OCI-LY1 (cell line): Measurements from ENCODE around the gene GALNT9.

ENCODE experiments used
- H2AFZ ChIP-seq: fragments of 200-600 bp; sonication (generic), shearing (Covaris generic); 2 replicates; pipeline ENCODE4 v1.6.0; 2014; ENCODE audit warnings: antibody characterized with exemption, mild to moderate bottlenecking, low read length
- H3F3A ChIP-seq: fragments of 200-600 bp; sonication (generic), shearing (Covaris generic); 2 replicates; pipeline ENCODE4 v1.6.0; 2014; ENCODE audit warnings: mild to moderate bottlenecking, antibody characterized with exemption, low read length, moderate library complexity; ENCODE audit not compliant: insufficient read depth
- H3K27ac ChIP-seq: fragments of 200-600 bp; sonication (generic); 2 replicates; pipeline ENCODE4 v1.5.1; 2014; ENCODE audit warnings: low read length, mixed run types, mild to moderate bottlenecking, low read depth; ENCODE audit not compliant: poor library complexity, severe bottlenecking
- H3K27me3 ChIP-seq: fragments of 200-600 bp; sonication (generic); 2 replicates; pipeline ENCODE4 v1.6.0; 2014; ENCODE audit warnings: antibody characterized with exemption, mild to moderate bottlenecking, low read length, moderate library complexity; ENCODE audit not compliant: insufficient read depth
- H3K36me3 ChIP-seq: fragments of 200-600 bp; sonication (generic); 2 replicates; pipeline ENCODE4 v1.6.1; 2014; ENCODE audit warnings: mild to moderate bottlenecking, antibody characterized with exemption, low read length, moderate library complexity, mixed read lengths; ENCODE audit not compliant: insufficient read depth
- H3K4me1 ChIP-seq: fragments of 200-600 bp; sonication (generic); 2 replicates; pipeline ENCODE4 v1.5.1; 2014; ENCODE audit warnings: mild to moderate bottlenecking, low read length, moderate library complexity; ENCODE audit not compliant: insufficient read depth, severe bottlenecking
- H3K4me2 ChIP-seq: fragments of 200-600 bp; sonication (generic), shearing (Covaris generic); 2 replicates; pipeline ENCODE4 v1.6.1; 2014; ENCODE audit warnings: low read length
- H3K4me3 ChIP-seq: fragments of 200-600 bp; sonication (generic); 2 replicates; pipeline ENCODE4 v1.5.1; 2014; ENCODE audit warnings: low read length, low read depth, mild to moderate bottlenecking, mixed read lengths; ENCODE audit not compliant: poor library complexity, severe bottlenecking
- H3K79me2 ChIP-seq: fragments of 200-600 bp; shearing (Covaris generic); 2 replicates; pipeline ENCODE4 v1.6.1; 2016; ENCODE audit warnings: mixed run types, low read length, mixed read lengths; ENCODE audit not compliant: insufficient read depth
- H3K9ac ChIP-seq: fragments of 200-600 bp; sonication (generic), shearing (Covaris generic); 2 replicates; pipeline ENCODE4 v1.6.1; 2014; ENCODE audit warnings: mild to moderate bottlenecking, low read length, mixed read lengths
- H3K9me2 ChIP-seq: fragments of 200-600 bp; sonication (generic), shearing (Covaris generic); 2 replicates; pipeline ENCODE4 v1.6.1; 2014; ENCODE audit warnings: low read depth, mild to moderate bottlenecking, low read length, mixed read lengths
- H3K9me3 ChIP-seq: fragments of 200-600 bp; shearing (Covaris generic); 2 replicates; pipeline ENCODE4 v1.6.1; 2014; ENCODE audit warnings: low read length, mixed read lengths
- H4K20me1 ChIP-seq: fragments of 200-600 bp; sonication (generic), shearing (Covaris generic); 2 replicates; pipeline ENCODE4 v1.6.0; 2016; ENCODE audit warnings: mild to moderate bottlenecking, low read length; ENCODE audit not compliant: insufficient read depth
- EZH2 ChIP-seq: fragments of 200-600 bp; sonication (generic), shearing (Covaris generic); IDR thresholded peaks from 2 replicates; pipeline ENCODE4 v1.8.0; 2017; ENCODE audit warnings: borderline replicate concordance, mixed run types, mild to moderate bottlenecking, antibody characterized with exemption, low read length, moderate library complexity, mixed read lengths
- TF ChIP-seq, protein P1 (sequence below): fragments of 200-600 bp; sonication (generic), shearing (Covaris generic); IDR thresholded peaks from 2 replicates; pipeline ENCODE4 v1.5.1; 2017; ENCODE audit warnings: mild to moderate bottlenecking, antibody characterized with exemption, low read length, moderate library complexity, mixed read lengths

The GALNT9 gene

GRCh38 chr12:132178801-132179401 is 150.5 kb downstream of the GALNT9 start:
- no peak overlapping the region for H3K9ac ChIP-seq
- no peaks in the 10 kb centered on the region for H3K9me2 ChIP-seq
- H4K20me1 ChIP-seq, result no peaks in the 10 kb centered on the region
- H3K4me3 ChIP-seq, result no peak overlapping the region
- H3K79me2 ChIP-seq, result no peaks in the 10 kb centered on the region
- no peaks in the 10 kb centered on the region for H3F3A ChIP-seq
- no peak overlapping the region for H3K4me2 ChIP-seq
- no peaks in the 10 kb centered on the region for H3K4me1 ChIP-seq
- no peak for TF ChIP-seq EZH2
- TF ChIP-seq, protein P1, sequence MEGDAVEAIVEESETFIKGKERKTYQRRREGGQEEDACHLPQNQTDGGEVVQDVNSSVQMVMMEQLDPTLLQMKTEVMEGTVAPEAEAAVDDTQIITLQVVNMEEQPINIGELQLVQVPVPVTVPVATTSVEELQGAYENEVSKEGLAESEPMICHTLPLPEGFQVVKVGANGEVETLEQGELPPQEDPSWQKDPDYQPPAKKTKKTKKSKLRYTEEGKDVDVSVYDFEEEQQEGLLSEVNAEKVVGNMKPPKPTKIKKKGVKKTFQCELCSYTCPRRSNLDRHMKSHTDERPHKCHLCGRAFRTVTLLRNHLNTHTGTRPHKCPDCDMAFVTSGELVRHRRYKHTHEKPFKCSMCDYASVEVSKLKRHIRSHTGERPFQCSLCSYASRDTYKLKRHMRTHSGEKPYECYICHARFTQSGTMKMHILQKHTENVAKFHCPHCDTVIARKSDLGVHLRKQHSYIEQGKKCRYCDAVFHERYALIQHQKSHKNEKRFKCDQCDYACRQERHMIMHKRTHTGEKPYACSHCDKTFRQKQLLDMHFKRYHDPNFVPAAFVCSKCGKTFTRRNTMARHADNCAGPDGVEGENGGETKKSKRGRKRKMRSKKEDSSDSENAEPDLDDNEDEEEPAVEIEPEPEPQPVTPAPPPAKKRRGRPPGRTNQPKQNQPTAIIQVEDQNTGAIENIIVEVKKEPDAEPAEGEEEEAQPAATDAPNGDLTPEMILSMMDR, result no peak
- peaks cover 10% of the 10 kb centered on the region for H3K27me3 ChIP-seq
- no peaks in the 10 kb centered on the region for H3K36me3 ChIP-seq
- H3K9me3 ChIP-seq, result no peaks in the 10 kb centered on the region
- H2AFZ ChIP-seq, result no peak overlapping the region
- H3K27ac ChIP-seq, result no peak overlapping the region

- H3K9me3 ChIP-seq, result no peaks in the 10 kb centered on the region
- no peaks in the 10 kb centered on the region for H3K4me1 ChIP-seq
- no peaks in the 10 kb centered on the region for H3K9me2 ChIP-seq
- H3K9ac ChIP-seq, result no peak overlapping the region
- H3K79me2 ChIP-seq, result no peaks in the 10 kb centered on the region
- H3K4me3 ChIP-seq, result no peak overlapping the region
- no peak overlapping the region for H3K27ac ChIP-seq
- H3K36me3 ChIP-seq, result no peaks in the 10 kb centered on the region
- H3F3A ChIP-seq, result no peaks in the 10 kb centered on the region
- no peaks in the 10 kb centered on the region for H4K20me1 ChIP-seq
- no peak overlapping the region for H2AFZ ChIP-seq
- H3K4me2 ChIP-seq, result no peak overlapping the region
- peaks cover 14% of the 10 kb centered on the region for H3K27me3 ChIP-seq
- TF ChIP-seq, protein P1, result no peak
- TF ChIP-seq EZH2, result no peak
Measured at GRCh38 chr12:132178316-132178715, 151.1 kb downstream of the GALNT9 start.

- Histone ChIP-seq H3K27me3 (peaks cover 10% of the 10 kb centered on the region), H3K9me2 (no peaks in the 10 kb centered on the region), H4K20me1 (no peaks in the 10 kb centered on the region), H3K4me1 (no peaks in the 10 kb centered on the region), H3K9me3 (no peaks in the 10 kb centered on the region), H3K79me2 (no peaks in the 10 kb centered on the region), H3K4me3 (no peak overlapping the region), H2AFZ (no peak overlapping the region), H3K9ac (no peak overlapping the region), H3K27ac (no peak overlapping the region), H3K4me2 (no peak overlapping the region), H3F3A (no peaks in the 10 kb centered on the region), H3K36me3 (no peaks in the 10 kb centered on the region)
- TF ChIP-seq EZH2, result no peak
- TF ChIP-seq, protein P1, result no peak
Measured at GRCh38 chr12:132176920-132177551, 152.4 kb downstream of the GALNT9 start.
